HepG2 (cell line): ENCODE measurements around the gene MIGA2. TPM values are rescaled to one million over a fixed set of nuclear protein-coding genes. Genes with fewer than 3 reads are reported as not detected.

Source experiments
- ESRRA ChIP-seq: sonication (generic); formaldehyde crosslinking; IDR thresholded peaks from 2 replicates; pipeline ENCODE4 v1.5.1; 2020; ENCODE audit warnings: mild to moderate bottlenecking, low read depth, missing genetic modification reagents
- FIP1L1 ChIP-seq: fragments of 200-400 bp; formaldehyde crosslinking; IDR thresholded peaks from 2 replicates; pipeline ENCODE4 v1.6.1; 2018; ENCODE audit warnings: low read depth, mild to moderate bottlenecking, low read length, moderate library complexity, borderline replicate concordance; ENCODE audit not compliant: insufficient read depth
- HDAC6 ChIP-seq: fragments of 200-600 bp; sonication (generic); IDR thresholded peaks from 2 replicates; pipeline ENCODE4 v1.7.0; 2017; ENCODE audit warnings: mild to moderate bottlenecking, antibody characterized with exemption, low read length, low read depth
- HIC2 ChIP-seq: sonication (generic); formaldehyde crosslinking; IDR thresholded peaks from 2 replicates; pipeline ENCODE4 v1.9.0; 2022; ENCODE audit warnings: low read depth, missing genetic modification reagents
- HMG20A ChIP-seq: IDR thresholded peaks from 2 replicates; pipeline ENCODE4 v1.6.1; 2016; ENCODE audit warnings: borderline replicate concordance
- IKZF1 ChIP-seq: fragments of 450-650 bp; IDR thresholded peaks from 2 replicates; pipeline ENCODE4 v1.7.1; 2016
- MEF2D ChIP-seq: sonication (generic); formaldehyde crosslinking; IDR thresholded peaks from 2 replicates; pipeline ENCODE4 v1.5.1; 2020; ENCODE audit warnings: mild to moderate bottlenecking, missing genetic modification reagents
- MEIS2 ChIP-seq: sonication (generic); formaldehyde crosslinking; IDR thresholded peaks from 2 replicates; pipeline ENCODE4 v1.9.0; 2021; ENCODE audit warnings: mild to moderate bottlenecking, missing genetic modification reagents
- NKX3-1 ChIP-seq: sonication (generic); formaldehyde crosslinking; IDR thresholded peaks from 2 replicates; pipeline ENCODE4 v1.5.0; 2020; ENCODE audit warnings: missing genetic modification reagents
- PAF1 ChIP-seq: IDR thresholded peaks from 2 replicates; pipeline ENCODE4 v1.6.1; 2016; ENCODE audit warnings: missing genetic modification reagents, missing compliant biosample characterization
- PAX8 ChIP-seq: sonication (generic); formaldehyde crosslinking; IDR thresholded peaks from 2 replicates; pipeline ENCODE4 v1.8.0; 2022; ENCODE audit warnings: mild to moderate bottlenecking, missing genetic modification reagents, borderline replicate concordance
- THAP9 ChIP-seq: sonication (generic); formaldehyde crosslinking; IDR thresholded peaks from 2 replicates; pipeline ENCODE4; 2020; ENCODE audit warnings: missing genetic modification reagents, mild to moderate bottlenecking, borderline replicate concordance
- YEATS4 ChIP-seq: sonication (generic); formaldehyde crosslinking; IDR thresholded peaks from 2 replicates; pipeline ENCODE4 v1.4.0; 2020; ENCODE audit warnings: missing genetic modification reagents, borderline replicate concordance
- ZNF720 ChIP-seq: sonication (generic); formaldehyde crosslinking; IDR thresholded peaks from 2 replicates; pipeline ENCODE4 v1.4.0; 2020; ENCODE audit warnings: missing genetic modification reagents
- ZNF773 ChIP-seq: sonication (generic); formaldehyde crosslinking; IDR thresholded peaks from 2 replicates; pipeline ENCODE4 v1.4.0; 2020; ENCODE audit warnings: missing genetic modification reagents, borderline replicate concordance
- ZNF879 ChIP-seq: sonication (generic); formaldehyde crosslinking; IDR thresholded peaks from 2 replicates; pipeline ENCODE4 v1.8.1; 2023; ENCODE audit warnings: missing genetic modification reagents
- polyA plus RNA-seq, 8 experiments: library from polyadenylated mRNA; depleted of rRNA in 3 of 8; stranded (reverse) in 7 of 8; unstranded in 1 of 8; fragments of >200 nt; fragmentation: Illumina TruSeq in 4 of 8; extraction: Trizol in 4 of 8; gene quantifications; 2 replicates each; pipeline versions ENCODE4 v1.2.1 to v1.2.3, GENCODE V29; 2011 to 2016; ENCODE audit warnings: low read depth in 4 of 8, missing spikeins in 1 of 8, mixed read lengths in 1 of 8; ENCODE audit not compliant: insufficient read depth in 1 of 8
- total RNA-seq, 5 experiments: library from RNA; depleted of rRNA; stranded (reverse); fragments of >200 nt; fragmentation: Illumina TruSeq; extraction: Trizol; gene quantifications; 2 replicates each; pipeline ENCODE4 v1.2.3, GENCODE V29; 2016; ENCODE audit warnings: low read depth in 1 of 5
- TF ChIP-seq, protein P1 (sequence below): sonication (generic); formaldehyde crosslinking; IDR thresholded peaks from 2 replicates; pipeline ENCODE4 v1.4.0; 2020; ENCODE audit warnings: mild to moderate bottlenecking, missing genetic modification reagents
- TF ChIP-seq, protein P2 (sequence below): sonication (generic); formaldehyde crosslinking; IDR thresholded peaks from 2 replicates; pipeline ENCODE4 v1.4.0; 2020; ENCODE audit warnings: missing genetic modification reagents, borderline replicate concordance
- TF ChIP-seq, protein P3 (sequence below): sonication (generic); formaldehyde crosslinking; IDR thresholded peaks from 2 replicates; pipeline ENCODE4 v1.5.0; 2020; ENCODE audit warnings: missing genetic modification reagents

The MIGA2 gene
- total and polyA plus RNA-seq, 2 of the 13 experiments (the other 11 are each of a cell fraction or from before 2014, with no cell fraction given) = 10.8 to 17.1 TPM

DNA sequence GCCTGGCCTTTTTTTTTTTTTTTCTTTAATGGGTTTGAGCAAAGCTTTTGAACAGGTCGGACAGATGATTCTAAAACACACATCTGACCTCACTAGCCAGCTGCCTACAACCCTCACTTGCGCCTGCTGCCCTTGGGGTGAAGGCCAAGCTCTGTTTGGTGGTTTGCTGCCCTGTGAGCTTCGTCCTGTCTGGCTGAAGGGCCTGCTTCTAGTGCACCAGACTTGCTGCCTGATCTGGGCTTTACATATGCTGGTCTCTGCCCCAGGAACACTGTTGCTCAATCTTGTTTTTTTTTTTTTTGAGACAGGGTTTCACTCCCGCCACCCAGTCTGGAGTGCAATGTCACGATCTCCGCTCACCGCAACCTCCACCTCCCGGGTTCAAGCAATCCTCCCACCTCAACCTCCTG lies 28.1 kb downstream of the MIGA2 start (continued):
- no peak for TF ChIP-seq FIP1L1
- TF ChIP-seq PAX8 (CRISPR knock-in tag) = no peak
- TF ChIP-seq, protein P1, sequence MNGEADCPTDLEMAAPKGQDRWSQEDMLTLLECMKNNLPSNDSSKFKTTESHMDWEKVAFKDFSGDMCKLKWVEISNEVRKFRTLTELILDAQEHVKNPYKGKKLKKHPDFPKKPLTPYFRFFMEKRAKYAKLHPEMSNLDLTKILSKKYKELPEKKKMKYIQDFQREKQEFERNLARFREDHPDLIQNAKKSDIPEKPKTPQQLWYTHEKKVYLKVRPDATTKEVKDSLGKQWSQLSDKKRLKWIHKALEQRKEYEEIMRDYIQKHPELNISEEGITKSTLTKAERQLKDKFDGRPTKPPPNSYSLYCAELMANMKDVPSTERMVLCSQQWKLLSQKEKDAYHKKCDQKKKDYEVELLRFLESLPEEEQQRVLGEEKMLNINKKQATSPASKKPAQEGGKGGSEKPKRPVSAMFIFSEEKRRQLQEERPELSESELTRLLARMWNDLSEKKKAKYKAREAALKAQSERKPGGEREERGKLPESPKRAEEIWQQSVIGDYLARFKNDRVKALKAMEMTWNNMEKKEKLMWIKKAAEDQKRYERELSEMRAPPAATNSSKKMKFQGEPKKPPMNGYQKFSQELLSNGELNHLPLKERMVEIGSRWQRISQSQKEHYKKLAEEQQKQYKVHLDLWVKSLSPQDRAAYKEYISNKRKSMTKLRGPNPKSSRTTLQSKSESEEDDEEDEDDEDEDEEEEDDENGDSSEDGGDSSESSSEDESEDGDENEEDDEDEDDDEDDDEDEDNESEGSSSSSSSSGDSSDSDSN (CRISPR knock-in tag) = peak; percentile 73
- TF ChIP-seq HMG20A (CRISPR knock-in tag) = peak; percentile 36; the same call in 1 of the 2 replicates
- TF ChIP-seq PAF1 = no peak
- TF ChIP-seq, protein P2, sequence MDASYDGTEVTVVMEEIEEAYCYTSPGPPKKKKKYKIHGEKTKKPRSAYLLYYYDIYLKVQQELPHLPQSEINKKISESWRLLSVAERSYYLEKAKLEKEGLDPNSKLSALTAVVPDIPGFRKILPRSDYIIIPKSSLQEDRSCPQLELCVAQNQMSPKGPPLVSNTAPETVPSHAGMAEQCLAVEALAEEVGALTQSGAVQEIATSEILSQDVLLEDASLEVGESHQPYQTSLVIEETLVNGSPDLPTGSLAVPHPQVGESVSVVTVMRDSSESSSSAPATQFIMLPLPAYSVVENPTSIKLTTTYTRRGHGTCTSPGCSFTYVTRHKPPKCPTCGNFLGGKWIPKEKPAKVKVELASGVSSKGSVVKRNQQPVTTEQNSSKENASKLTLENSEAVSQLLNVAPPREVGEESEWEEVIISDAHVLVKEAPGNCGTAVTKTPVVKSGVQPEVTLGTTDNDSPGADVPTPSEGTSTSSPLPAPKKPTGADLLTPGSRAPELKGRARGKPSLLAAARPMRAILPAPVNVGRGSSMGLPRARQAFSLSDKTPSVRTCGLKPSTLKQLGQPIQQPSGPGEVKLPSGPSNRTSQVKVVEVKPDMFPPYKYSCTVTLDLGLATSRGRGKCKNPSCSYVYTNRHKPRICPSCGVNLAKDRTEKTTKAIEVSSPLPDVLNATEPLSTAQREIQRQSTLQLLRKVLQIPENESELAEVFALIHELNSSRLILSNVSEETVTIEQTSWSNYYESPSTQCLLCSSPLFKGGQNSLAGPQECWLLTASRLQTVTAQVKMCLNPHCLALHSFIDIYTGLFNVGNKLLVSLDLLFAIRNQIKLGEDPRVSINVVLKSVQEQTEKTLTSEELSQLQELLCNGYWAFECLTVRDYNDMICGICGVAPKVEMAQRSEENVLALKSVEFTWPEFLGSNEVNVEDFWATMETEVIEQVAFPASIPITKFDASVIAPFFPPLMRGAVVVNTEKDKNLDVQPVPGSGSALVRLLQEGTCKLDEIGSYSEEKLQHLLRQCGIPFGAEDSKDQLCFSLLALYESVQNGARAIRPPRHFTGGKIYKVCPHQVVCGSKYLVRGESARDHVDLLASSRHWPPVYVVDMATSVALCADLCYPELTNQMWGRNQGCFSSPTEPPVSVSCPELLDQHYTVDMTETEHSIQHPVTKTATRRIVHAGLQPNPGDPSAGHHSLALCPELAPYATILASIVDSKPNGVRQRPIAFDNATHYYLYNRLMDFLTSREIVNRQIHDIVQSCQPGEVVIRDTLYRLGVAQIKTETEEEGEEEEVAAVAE (CRISPR knock-in tag) = peak; percentile 20; the same call in 1 of the 2 replicates
- no peak for TF ChIP-seq NKX3-1 (CRISPR knock-in tag)
- TF ChIP-seq HDAC6 = no peak
- TF ChIP-seq ZNF720 (CRISPR knock-in tag) = no peak
- peak; percentile 80 for TF ChIP-seq MEF2D (CRISPR knock-in tag)
- TF ChIP-seq, protein P3, sequence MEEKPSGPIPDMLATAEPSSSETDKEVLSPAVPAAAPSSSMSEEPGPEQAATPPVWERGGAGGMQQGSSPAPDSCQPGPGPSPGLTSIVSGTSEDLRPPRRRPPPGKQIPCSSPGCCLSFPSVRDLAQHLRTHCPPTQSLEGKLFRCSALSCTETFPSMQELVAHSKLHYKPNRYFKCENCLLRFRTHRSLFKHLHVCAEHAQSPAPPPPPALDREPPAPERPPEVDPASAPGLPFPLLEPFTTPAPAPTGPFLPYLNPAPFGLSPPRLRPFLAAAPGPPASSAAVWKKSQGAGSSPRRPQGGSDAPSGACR (CRISPR knock-in tag) = no peak
- TF ChIP-seq YEATS4 (CRISPR knock-in tag) = no peak
- TF ChIP-seq IKZF1 = no peak
- peak; percentile 69; the same call in 1 of the 2 replicates for TF ChIP-seq HIC2 (CRISPR knock-in tag)
- no peak for TF ChIP-seq ZNF879
- no peak for TF ChIP-seq THAP9 (CRISPR knock-in tag)
- no peak for TF ChIP-seq ZNF773 (CRISPR knock-in tag)
- TF ChIP-seq MEIS2 (CRISPR knock-in tag) = no peak
- peak; percentile 92 for TF ChIP-seq ESRRA (CRISPR knock-in tag)
